ENCODE data around the gene BATF2. TPM values are rescaled to one million over a fixed set of nuclear protein-coding genes. Genes with fewer than 3 reads are reported as not detected.

BATF2 gene
- total and polyA plus RNA-seq, 2 donors from 2014 or later: 5.9 to 8.8 TPM

DNA sequence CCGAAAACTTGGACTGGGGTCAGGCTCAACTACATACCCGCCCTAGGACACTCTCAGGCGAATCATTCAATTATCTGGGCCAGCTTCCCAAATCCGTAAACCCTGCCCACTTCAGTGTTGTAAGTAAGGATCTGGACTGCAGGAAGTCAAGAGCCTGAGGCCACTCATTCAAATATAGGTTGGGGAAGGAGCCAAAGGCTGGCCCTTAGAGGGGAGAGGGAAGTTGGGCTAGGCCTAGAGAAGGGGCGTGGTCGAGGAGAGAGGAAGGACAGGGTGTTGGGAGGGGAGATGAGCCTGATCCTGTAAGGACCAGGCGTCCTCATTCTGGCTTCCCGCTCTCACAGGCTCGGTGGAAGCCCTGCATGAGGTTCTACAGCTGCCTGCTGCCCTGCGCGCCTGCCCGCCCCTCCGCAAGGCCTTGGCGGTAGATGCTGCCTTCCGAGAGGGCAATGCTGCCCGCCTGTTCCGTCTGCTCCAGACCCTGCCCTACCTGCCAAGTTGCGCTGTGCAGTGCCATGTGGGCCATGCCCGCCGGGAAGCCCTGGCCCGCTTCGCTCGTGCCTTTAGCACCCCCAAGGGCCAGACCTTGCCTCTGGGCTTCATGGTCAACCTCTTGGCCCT lies 47.2 kb upstream of the BATF2 start:
- no peaks in the 10 kb centered on the region for H3K27me3 ChIP-seq (ENCODE audit: control insufficient read depth, insufficient read depth, low read length)
- H3K27ac ChIP-seq (ENCODE audit: low read depth in 2 of 2, low read length in 2 of 2): no peak overlapping the region
- intact Hi-C loops (cut with DNase I): no loop called here
- no peak overlapping the region for H3K9ac ChIP-seq (ENCODE audit: low read length in 3 of 3)
- peaks cover 0 to 7% (median 0%) of the 10 kb centered on the region in 3 donors for H3K4me1 ChIP-seq (ENCODE audit: control insufficient read depth in 2 of 3, insufficient read depth in 2 of 3, low read depth in 1 of 3, low read length in 3 of 3)
- no peak overlapping the region for H3K4me3 ChIP-seq (ENCODE audit: low read length in 3 of 3)
- DNase-seq: no peak
- no peaks in the 10 kb centered on the region for H3K36me3 ChIP-seq (ENCODE audit: control insufficient read depth in 2 of 3, insufficient read depth in 3 of 3, low read length in 3 of 3)
- no peak for TF ChIP-seq CTCF (IDR thresholded peaks at IDR 0.05; ENCODE audit: borderline replicate concordance, extremely low read depth, insufficient read depth)
- FAIRE-seq: no peak
- H3K9me3 ChIP-seq (ENCODE audit: control insufficient read depth in 2 of 3, insufficient read depth in 1 of 3, low read length in 3 of 3): no peaks in the 10 kb centered on the region

DNA sequence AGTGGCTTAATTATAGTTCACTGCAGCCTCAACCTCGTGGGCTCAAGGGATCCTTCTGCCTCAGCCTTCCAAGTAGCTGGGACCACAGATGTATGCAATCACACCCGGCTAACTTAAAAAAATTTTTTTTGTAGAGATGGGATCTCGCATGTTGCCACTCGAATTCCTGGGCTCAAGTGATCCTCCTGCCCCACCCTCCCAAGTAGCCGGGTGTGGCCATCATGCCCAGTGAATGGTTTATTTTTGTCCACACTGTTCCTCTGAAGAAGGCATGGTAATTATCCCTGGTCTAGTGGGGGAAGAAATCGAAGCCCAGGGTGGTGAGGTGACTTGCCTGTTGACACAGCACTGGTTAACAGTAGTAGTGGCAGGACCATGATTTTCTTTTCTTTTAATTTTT lies 46.1 kb upstream of the BATF2 start:
- H3K4me3 ChIP-seq (ENCODE audit: low read length in 3 of 3): no peak overlapping the region
- intact Hi-C loops (cut with DNase I): no loop called here
- no peak overlapping the region for H3K27ac ChIP-seq (ENCODE audit: low read depth in 2 of 2, low read length in 2 of 2)
- no peak for DNase-seq
- no peak for FAIRE-seq
- H3K9ac ChIP-seq (ENCODE audit: low read length in 3 of 3): no peak overlapping the region
- no peak for TF ChIP-seq CTCF (IDR thresholded peaks at IDR 0.05; ENCODE audit: borderline replicate concordance, extremely low read depth, insufficient read depth)
- peaks cover 0 to 7% (median 0%) of the 10 kb centered on the region in 3 donors for H3K4me1 ChIP-seq (ENCODE audit: control insufficient read depth in 2 of 3, insufficient read depth in 2 of 3, low read depth in 1 of 3, low read length in 3 of 3)
- H3K36me3 ChIP-seq (ENCODE audit: control insufficient read depth in 2 of 3, insufficient read depth in 3 of 3, low read length in 3 of 3): peaks cover 0 to 5% (median 0%) of the 10 kb centered on the region in 3 donors
- H3K27me3 ChIP-seq (ENCODE audit: control insufficient read depth, insufficient read depth, low read length): no peaks in the 10 kb centered on the region
- H3K9me3 ChIP-seq (ENCODE audit: control insufficient read depth in 2 of 3, insufficient read depth in 1 of 3, low read length in 3 of 3): no peaks in the 10 kb centered on the region

DNA sequence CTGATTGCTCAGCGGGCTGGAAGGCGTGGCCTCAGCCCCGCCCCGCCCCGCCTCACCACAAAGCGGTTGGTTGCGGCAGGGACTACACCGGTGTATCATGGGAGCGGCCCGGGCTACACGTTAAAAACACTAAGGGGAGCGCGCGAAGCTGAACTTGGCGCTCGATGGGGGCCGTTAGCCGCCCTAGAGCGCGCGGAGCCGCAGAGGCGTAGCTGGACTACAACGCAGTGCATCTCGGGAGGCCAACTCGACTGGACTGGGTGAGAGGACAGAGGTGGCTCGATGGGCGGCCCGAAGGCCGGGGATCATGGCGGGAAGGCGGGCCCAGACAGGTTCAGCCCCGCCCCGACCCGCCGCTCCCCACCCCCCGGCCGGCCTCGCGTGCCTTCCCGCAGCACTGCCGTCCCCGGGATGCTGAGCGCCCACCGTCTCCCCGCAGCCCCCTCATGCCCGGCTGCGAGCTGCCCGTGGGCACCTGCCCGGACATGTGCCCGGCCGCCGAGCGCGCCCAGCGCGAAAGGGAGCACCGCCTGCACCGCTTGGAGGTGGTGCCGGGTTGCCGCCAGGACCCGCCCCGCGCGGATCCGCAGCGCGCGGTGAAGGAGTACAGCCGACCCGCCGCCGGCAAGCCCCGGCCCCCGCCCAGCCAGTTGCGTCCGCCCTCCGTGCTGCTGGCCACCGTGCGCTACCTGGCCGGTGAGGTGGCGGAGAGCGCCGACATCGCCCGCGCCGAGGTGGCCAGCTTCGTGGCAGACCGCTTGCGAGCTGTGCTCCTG lies 44.3 kb upstream of the BATF2 start, which contains the start of gene SAC3D1:
Gene SAC3D1, plus strand, starts transcription at position 364 of the 776 bp plus-strand sequence. Its CDS starts 83 bp downstream, at position 447.
- intact Hi-C loops (cut with DNase I): no loop called here
- Histone ChIP-seq H3K27ac (ENCODE audit: low read depth in 2 of 2, low read length in 2 of 2) (peak within 1 kb of the TSS; percentile 71 to 93), H3K4me1 (ENCODE audit: control insufficient read depth in 2 of 3, insufficient read depth in 2 of 3, low read depth in 1 of 3, low read length in 3 of 3) (peaks cover 0 to 3% (median 0%) of the 10 kb centered on the region in 3 donors), H3K36me3 (ENCODE audit: control insufficient read depth in 2 of 3, insufficient read depth in 3 of 3, low read length in 3 of 3) (peaks cover 0 to 10% (median 3%) of the 10 kb centered on the region in 3 donors), H3K9ac (ENCODE audit: low read length in 3 of 3) (peak within 1 kb of the TSS in 2 of 3 donors; percentile 42 to 61), H3K27me3 (ENCODE audit: control insufficient read depth, insufficient read depth, low read length) (no peaks in the 10 kb centered on the region), H3K9me3 (ENCODE audit: control insufficient read depth in 2 of 3, insufficient read depth in 1 of 3, low read length in 3 of 3) (no peaks in the 10 kb centered on the region), H3K4me3 (ENCODE audit: low read length in 3 of 3) (peak within 1 kb of the TSS; percentile 31 to 73 (median 64))
- no peak for FAIRE-seq
- no peak for TF ChIP-seq CTCF (IDR thresholded peaks at IDR 0.05; ENCODE audit: borderline replicate concordance, extremely low read depth, insufficient read depth)
- DNase-seq: peak; percentile 96 to 98 (median 96)

Data from kidney (tissue), 14 donors.